Neuronal stem cell (in vitro differentiated cells): ENCODE results near the gene C2orf92.

ENCODE experiments used
- DNase-seq: peaks from one replicate; pipeline ENCODE4 v3.0.0-alpha.2; 2013; ENCODE audit warnings: low spot score
- H2AFZ ChIP-seq: one replicate; pipeline ENCODE4 v1.6.1; 2013; ENCODE audit warnings: mild to moderate bottlenecking, low read length, inconsistent platforms
- H2AK5ac ChIP-seq: 2 replicates; pipeline ENCODE4 v1.6.1; 2013; ENCODE audit warnings: low read depth, mild to moderate bottlenecking, inconsistent platforms, low read length, moderate library complexity, mixed read lengths
- H2BK120ac ChIP-seq: 2 replicates; pipeline ENCODE4 v1.6.1; 2013; ENCODE audit warnings: low read depth, mild to moderate bottlenecking, inconsistent platforms, low read length, moderate library complexity, mixed read lengths
- H2BK12ac ChIP-seq: one replicate; pipeline ENCODE4 v1.6.1; 2013; ENCODE audit warnings: low read length, inconsistent platforms
- H2BK15ac ChIP-seq: 2 replicates; pipeline ENCODE4 v1.6.1; 2013; ENCODE audit warnings: mild to moderate bottlenecking, low read length, inconsistent platforms, mixed read lengths
- H2BK5ac ChIP-seq: one replicate; pipeline ENCODE4 v1.6.1; 2013; ENCODE audit warnings: inconsistent platforms, mild to moderate bottlenecking, low read length, moderate library complexity
- H3K14ac ChIP-seq: one replicate; pipeline ENCODE4 v1.6.1; 2013; ENCODE audit warnings: low read length, inconsistent platforms
- H3K18ac ChIP-seq: 2 replicates; pipeline ENCODE4 v1.6.1; 2013; ENCODE audit warnings: low read length, inconsistent platforms
- H3K23ac ChIP-seq: 2 replicates; pipeline ENCODE4 v1.6.1; 2013; ENCODE audit warnings: low read depth, mild to moderate bottlenecking, mixed read lengths, low read length, inconsistent platforms; ENCODE audit not compliant: poor library complexity
- H3K27ac ChIP-seq: replicated peaks from 3 replicates; pipeline ENCODE4 v1.5.1; 2013; ENCODE audit warnings: low read length, inconsistent platforms
- H3K27me3 ChIP-seq, 3 experiments: 2 replicates each; pipeline ENCODE4 v1.6.1; 2013; ENCODE audit warnings: low read length in 3 of 3, mild to moderate bottlenecking in 2 of 3, inconsistent platforms in 1 of 3, low read depth in 1 of 3, mixed read lengths in 1 of 3, moderate library complexity in 1 of 3; ENCODE audit not compliant: control insufficient read depth in 3 of 3, insufficient read depth in 3 of 3
- H3K36me3 ChIP-seq, 2 donors: replicated peaks in 1 of 2; 2 replicates each; pipeline ENCODE4 v1.6.1; 2013; ENCODE audit warnings: low read length in 2 of 2; ENCODE audit not compliant: control insufficient read depth in 2 of 2, insufficient read depth in 2 of 2
- H3K4ac ChIP-seq: 2 replicates; pipeline ENCODE4 v1.6.1; 2013; ENCODE audit warnings: inconsistent platforms, mild to moderate bottlenecking, low read length, moderate library complexity
- H3K4me1 ChIP-seq, 2 donors: 1 replicate in 1 of 2; 2 replicates in 1 of 2; pipeline ENCODE4 v1.6.1; 2013; ENCODE audit warnings: low read length in 2 of 2, low read depth in 1 of 2; ENCODE audit not compliant: control insufficient read depth in 2 of 2, insufficient read depth in 1 of 2
- H3K4me2 ChIP-seq: one replicate; pipeline ENCODE4 v1.6.1; 2013; ENCODE audit warnings: mild to moderate bottlenecking, low read length, inconsistent platforms; ENCODE audit not compliant: insufficient read depth, poor library complexity, severe bottlenecking
- H3K4me3 ChIP-seq, 2 donors: 2 replicates each; pipeline ENCODE4 v1.5.1; 2013; ENCODE audit warnings: low read length in 2 of 2, mild to moderate bottlenecking in 2 of 2, inconsistent platforms in 1 of 2, moderate library complexity in 1 of 2
- H3K79me1 ChIP-seq: one replicate; pipeline ENCODE4 v1.6.1; 2013; ENCODE audit warnings: low read depth, mild to moderate bottlenecking, inconsistent platforms, low read length, moderate library complexity
- H3K9ac ChIP-seq: one replicate; pipeline ENCODE4 v1.6.1; 2013; ENCODE audit warnings: mild to moderate bottlenecking, low read depth, low read length, inconsistent platforms; ENCODE audit not compliant: poor library complexity
- H3K9me3 ChIP-seq, 2 donors: replicated peaks in 1 of 2; 2 replicates each; pipeline versions ENCODE3 to v1.6.1; 2013; ENCODE audit warnings: low read length in 2 of 2, mild to moderate bottlenecking in 2 of 2, inconsistent platforms in 1 of 2, low read depth in 1 of 2, mixed read lengths in 1 of 2, moderate library complexity in 1 of 2; ENCODE audit not compliant: control insufficient read depth in 2 of 2, insufficient read depth in 1 of 2
- H4K8ac ChIP-seq: one replicate; pipeline ENCODE4 v1.6.1; 2013; ENCODE audit warnings: low read depth, mild to moderate bottlenecking, inconsistent platforms, low read length, moderate library complexity
- H4K91ac ChIP-seq: one replicate; pipeline ENCODE4 v1.6.1; 2013; ENCODE audit warnings: low read length, low read depth, mild to moderate bottlenecking, inconsistent platforms; ENCODE audit not compliant: poor library complexity
- WGBS, 2 donors: extraction: QIAGEN DNeasy Blood & Tissue Kit; methylation state at CpG; one replicate each; pipeline ENCODE4 v1.1.7; 2013; ENCODE audit warnings: missing lambda C conversion rate in 2 of 2, mixed read lengths in 1 of 2; ENCODE audit not compliant: insufficient read length in 2 of 2, insufficient replicate concordance in 1 of 2; ENCODE audit errors: extremely low coverage in 2 of 2; 5-methylcytosine and 5-hydroxymethylcytosine counted together

Gene C2orf92

DNA sequence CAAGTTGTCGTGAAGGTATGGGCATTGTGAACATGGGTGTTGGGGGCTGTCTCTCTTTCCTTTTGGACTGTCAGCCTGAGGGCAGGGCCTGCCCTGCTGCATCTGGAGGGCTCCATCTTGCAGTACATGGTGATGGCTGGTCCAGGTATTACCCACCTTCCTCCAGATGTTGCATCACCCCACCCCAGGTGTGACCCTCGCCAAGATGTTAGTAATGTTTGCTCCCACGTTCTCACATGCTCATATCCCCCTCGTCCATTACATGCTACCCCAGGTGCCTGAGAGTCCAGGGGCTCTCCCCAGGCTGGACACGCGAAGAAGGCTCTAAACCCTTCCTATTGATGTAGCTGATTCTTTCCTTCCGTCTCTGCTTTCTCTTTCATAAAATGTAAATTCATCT, 57.8 kb downstream of the C2orf92 start:
- no peak overlapping the region for H3K4me3 ChIP-seq
- no peak overlapping the region for H2AK5ac ChIP-seq
- H3K23ac ChIP-seq, result no peak overlapping the region
- H3K9me3 ChIP-seq, result peaks cover 0 to 3% of the 10 kb centered on the region in 2 donors
- no peak overlapping the region for H2BK5ac ChIP-seq
- DNase-seq, result no peak
- H2BK15ac ChIP-seq, result no peak overlapping the region
- H2AFZ ChIP-seq, result no peak overlapping the region
- H3K9ac ChIP-seq, result no peak overlapping the region
- no peak overlapping the region for H3K27ac ChIP-seq
- no peak overlapping the region for H3K18ac ChIP-seq
- no peaks in the 10 kb centered on the region for H3K4me1 ChIP-seq
- WGBS, 2 donors, result no CpG with 5 or more reads among the region's 7 CpGs
- no peak overlapping the region for H2BK12ac ChIP-seq
- no peak overlapping the region for H4K8ac ChIP-seq
- no peaks in the 10 kb centered on the region for H3K27me3 ChIP-seq
- no peak overlapping the region for H3K4me2 ChIP-seq
- no peak overlapping the region for H2BK120ac ChIP-seq
- H3K36me3 ChIP-seq, result no peaks in the 10 kb centered on the region
- no peak overlapping the region for H4K91ac ChIP-seq
- H3K79me1 ChIP-seq, result no peaks in the 10 kb centered on the region
- no peak overlapping the region for H3K4ac ChIP-seq
- no peak overlapping the region for H3K14ac ChIP-seq

DNA sequence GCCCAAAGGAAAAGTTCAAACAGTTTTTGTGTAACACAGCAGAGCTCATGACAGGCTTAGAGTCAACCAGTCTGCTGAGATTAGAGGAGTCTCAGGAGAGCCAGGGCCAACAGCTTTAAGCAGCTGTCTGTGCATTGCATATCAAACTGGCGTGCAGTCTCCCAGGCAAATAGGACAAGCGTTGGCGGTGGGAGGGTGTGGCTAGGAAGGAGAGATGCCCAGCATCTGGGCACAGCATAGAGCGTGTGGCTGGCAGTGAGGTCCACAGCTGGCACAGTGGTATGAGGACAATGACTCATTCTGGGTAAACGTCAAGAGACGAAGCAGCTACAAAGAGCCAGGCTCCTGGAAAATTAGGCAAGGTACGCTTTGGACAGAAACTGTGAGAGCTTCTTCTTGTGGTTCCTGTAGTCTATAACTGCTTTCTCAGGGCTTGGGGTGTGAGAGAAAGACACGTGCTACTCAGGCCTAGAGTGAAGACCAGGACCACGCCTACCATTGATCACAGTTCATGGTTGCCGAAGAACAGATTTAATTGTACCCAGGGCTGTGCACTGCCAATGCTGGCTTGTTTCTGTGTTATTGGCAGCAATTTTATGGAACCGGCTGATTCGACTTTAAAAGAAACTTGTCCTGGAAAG, 58.7 kb downstream of the C2orf92 start:
- no peak overlapping the region for H2BK120ac ChIP-seq
- no peak overlapping the region for H4K8ac ChIP-seq
- no peaks in the 10 kb centered on the region for H3K79me1 ChIP-seq
- no peak overlapping the region for H3K23ac ChIP-seq
- no peak overlapping the region for H2AK5ac ChIP-seq
- no peak overlapping the region for H2BK15ac ChIP-seq
- H3K27me3 ChIP-seq, result no peaks in the 10 kb centered on the region
- H3K27ac ChIP-seq, result no peak overlapping the region
- no peaks in the 10 kb centered on the region for H3K4me1 ChIP-seq
- no peak overlapping the region for H2AFZ ChIP-seq
- no peak overlapping the region for H3K14ac ChIP-seq
- no peak overlapping the region for H3K18ac ChIP-seq
- H3K4me2 ChIP-seq, result no peak overlapping the region
- H4K91ac ChIP-seq, result no peak overlapping the region
- WGBS, 2 donors, result no CpG with 5 or more reads among the region's 12 CpGs
- H2BK12ac ChIP-seq, result no peak overlapping the region
- H3K9me3 ChIP-seq, result peaks cover 0 to 3% of the 10 kb centered on the region in 2 donors
- H2BK5ac ChIP-seq, result no peak overlapping the region
- no peak overlapping the region for H3K9ac ChIP-seq
- DNase-seq, result no peak
- H3K4ac ChIP-seq, result no peak overlapping the region
- H3K4me3 ChIP-seq, result no peak overlapping the region
- no peaks in the 10 kb centered on the region for H3K36me3 ChIP-seq

DNA sequence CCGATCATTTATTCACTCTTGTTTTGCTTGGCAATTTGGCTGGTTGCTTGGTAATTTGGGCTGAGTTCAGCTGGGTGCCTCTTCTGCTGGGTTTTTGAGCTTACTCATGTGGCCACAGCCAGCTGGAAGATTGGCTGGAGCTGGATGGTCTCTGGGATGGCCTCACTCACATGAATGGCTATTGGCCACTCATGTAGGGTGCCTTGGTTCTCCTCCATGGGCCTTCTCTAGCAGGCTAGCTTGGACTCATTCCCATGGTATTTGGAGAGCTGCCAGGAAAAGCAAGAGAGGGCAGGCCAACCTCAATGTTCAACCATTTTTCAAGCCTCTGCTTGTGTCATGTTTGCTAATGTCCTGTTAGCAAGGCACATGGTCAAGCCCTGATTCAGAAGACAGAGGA, 60.7 kb downstream of the C2orf92 start:
- Histone ChIP-seq H3K4me2 (no peak overlapping the region), H3K4me3 (no peak overlapping the region), H3K27me3 (no peaks in the 10 kb centered on the region), H3K27ac (no peak overlapping the region), H3K9me3 (peaks cover 0 to 3% of the 10 kb centered on the region in 2 donors), H4K8ac (no peak overlapping the region), H3K14ac (no peak overlapping the region), H2BK5ac (no peak overlapping the region), H3K4me1 (no peaks in the 10 kb centered on the region), H2BK12ac (no peak overlapping the region), H3K18ac (no peak overlapping the region), H2BK15ac (no peak overlapping the region), H3K79me1 (peaks cover 2% of the 10 kb centered on the region), H2AFZ (no peak overlapping the region), H3K9ac (no peak overlapping the region), H3K23ac (no peak overlapping the region), H2AK5ac (no peak overlapping the region), H4K91ac (no peak overlapping the region), H2BK120ac (no peak overlapping the region), H3K4ac (no peak overlapping the region), H3K36me3 (no peaks in the 10 kb centered on the region)
- WGBS, 2 donors, result no CpG with 5 or more reads among the region's 1 CpG
- no peak for DNase-seq

DNA sequence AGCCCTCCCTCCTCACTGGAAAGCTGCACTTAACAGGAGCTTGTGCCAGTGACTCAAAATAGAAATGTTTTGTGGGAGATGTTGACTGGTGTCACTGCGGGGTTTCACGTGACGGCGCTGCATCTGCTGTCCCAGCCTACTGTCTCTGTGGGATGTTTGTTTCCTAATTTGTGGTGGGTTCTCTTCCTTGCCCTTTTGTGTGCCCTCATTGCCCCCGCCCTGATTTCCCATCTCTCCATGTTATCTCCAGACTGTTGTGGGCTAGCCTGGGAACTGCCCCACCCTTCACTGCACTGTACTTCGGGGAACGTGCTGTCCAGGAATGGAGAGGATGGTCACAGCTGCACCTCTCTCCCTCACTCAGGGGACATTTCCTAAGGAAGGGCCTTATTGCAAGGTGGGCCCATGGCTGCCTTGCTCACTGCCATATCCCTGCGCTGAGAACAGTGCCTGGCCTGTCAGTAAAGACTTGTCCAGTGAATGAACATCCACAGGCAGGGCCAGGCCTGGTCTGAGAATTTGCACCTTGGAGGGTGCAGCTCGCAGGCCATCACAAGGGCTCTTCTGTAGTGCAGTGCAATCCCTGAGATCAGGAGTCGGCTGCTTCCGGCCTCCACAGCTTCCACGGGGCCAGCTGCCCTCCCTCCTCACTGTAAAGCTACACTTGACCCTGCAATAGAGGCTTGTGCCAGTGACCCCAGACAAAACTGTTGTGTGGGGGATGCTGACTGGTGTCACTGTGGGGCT, 61.9 kb downstream of the C2orf92 start:
- H2AFZ ChIP-seq, result no peak overlapping the region
- H3K9ac ChIP-seq, result peak overlapping the region; percentile 38
- no peak overlapping the region for H2BK12ac ChIP-seq
- DNase-seq, result no peak
- no CpG with 5 or more reads among the region's 12 CpGs for WGBS, 2 donors
- H3K79me1 ChIP-seq, result peaks cover 2% of the 10 kb centered on the region
- H3K4me2 ChIP-seq, result no peak overlapping the region
- H2AK5ac ChIP-seq, result no peak overlapping the region
- no peak overlapping the region for H3K23ac ChIP-seq
- peaks cover 0 to 1% of the 10 kb centered on the region in 2 donors for H3K4me1 ChIP-seq
- H3K18ac ChIP-seq, result peak overlapping the region; percentile 70
- H2BK120ac ChIP-seq, result no peak overlapping the region
- H3K14ac ChIP-seq, result peak overlapping the region; percentile 21
- no peak overlapping the region for H2BK15ac ChIP-seq
- no peak overlapping the region for H2BK5ac ChIP-seq
- no peak overlapping the region for H4K91ac ChIP-seq
- H4K8ac ChIP-seq, result peak overlapping the region; percentile 6
- H3K4ac ChIP-seq, result no peak overlapping the region
- no peaks in the 10 kb centered on the region for H3K27me3 ChIP-seq
- peaks cover 0 to 3% of the 10 kb centered on the region in 2 donors for H3K9me3 ChIP-seq
- H3K4me3 ChIP-seq, result no peak overlapping the region
- no peaks in the 10 kb centered on the region for H3K36me3 ChIP-seq
- no peak overlapping the region for H3K27ac ChIP-seq
